ENCODE measurements around the gene CHST13.

GRCh38 chr3:126545544-126545943 lies 21.6 kb downstream of the CHST13 start:
- TF ChIP-seq CEBPB (IDR thresholded peaks at IDR 0.05) (no peak), ZBTB7A (IDR thresholded peaks at IDR 0.05; ENCODE audit: low read depth) (no peak), CREB1 (IDR thresholded peaks at IDR 0.05; ENCODE audit: low read depth) (no peak), RAD21 (IDR thresholded peaks at IDR 0.05; ENCODE audit: low read depth) (no peak), EGR1 (IDR thresholded peaks at IDR 0.05) (no peak), FOXM1 (IDR thresholded peaks at IDR 0.05; ENCODE audit: borderline replicate concordance, low read depth) (no peak), YY1 (IDR thresholded peaks at IDR 0.05; ENCODE audit: low read depth) (no peak), EP300 (IDR thresholded peaks at IDR 0.05; ENCODE audit: borderline replicate concordance) (no peak)
- TF ChIP-seq, protein P1, sequence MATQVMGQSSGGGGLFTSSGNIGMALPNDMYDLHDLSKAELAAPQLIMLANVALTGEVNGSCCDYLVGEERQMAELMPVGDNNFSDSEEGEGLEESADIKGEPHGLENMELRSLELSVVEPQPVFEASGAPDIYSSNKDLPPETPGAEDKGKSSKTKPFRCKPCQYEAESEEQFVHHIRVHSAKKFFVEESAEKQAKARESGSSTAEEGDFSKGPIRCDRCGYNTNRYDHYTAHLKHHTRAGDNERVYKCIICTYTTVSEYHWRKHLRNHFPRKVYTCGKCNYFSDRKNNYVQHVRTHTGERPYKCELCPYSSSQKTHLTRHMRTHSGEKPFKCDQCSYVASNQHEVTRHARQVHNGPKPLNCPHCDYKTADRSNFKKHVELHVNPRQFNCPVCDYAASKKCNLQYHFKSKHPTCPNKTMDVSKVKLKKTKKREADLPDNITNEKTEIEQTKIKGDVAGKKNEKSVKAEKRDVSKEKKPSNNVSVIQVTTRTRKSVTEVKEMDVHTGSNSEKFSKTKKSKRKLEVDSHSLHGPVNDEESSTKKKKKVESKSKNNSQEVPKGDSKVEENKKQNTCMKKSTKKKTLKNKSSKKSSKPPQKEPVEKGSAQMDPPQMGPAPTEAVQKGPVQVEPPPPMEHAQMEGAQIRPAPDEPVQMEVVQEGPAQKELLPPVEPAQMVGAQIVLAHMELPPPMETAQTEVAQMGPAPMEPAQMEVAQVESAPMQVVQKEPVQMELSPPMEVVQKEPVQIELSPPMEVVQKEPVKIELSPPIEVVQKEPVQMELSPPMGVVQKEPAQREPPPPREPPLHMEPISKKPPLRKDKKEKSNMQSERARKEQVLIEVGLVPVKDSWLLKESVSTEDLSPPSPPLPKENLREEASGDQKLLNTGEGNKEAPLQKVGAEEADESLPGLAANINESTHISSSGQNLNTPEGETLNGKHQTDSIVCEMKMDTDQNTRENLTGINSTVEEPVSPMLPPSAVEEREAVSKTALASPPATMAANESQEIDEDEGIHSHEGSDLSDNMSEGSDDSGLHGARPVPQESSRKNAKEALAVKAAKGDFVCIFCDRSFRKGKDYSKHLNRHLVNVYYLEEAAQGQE (IDR thresholded peaks at IDR 0.05; ENCODE audit: low read depth), result no peak

All from Ishikawa (cell line).